Neuronal stem cell (in vitro differentiated cells): ENCODE measurements around the gene HOXC9.

Source experiments
- DNase-seq: peaks from one replicate; pipeline ENCODE4 v3.0.0-alpha.2; 2013; ENCODE audit warnings: low spot score
- H2AFZ ChIP-seq: one replicate; pipeline ENCODE4 v1.6.1; 2013; ENCODE audit warnings: mild to moderate bottlenecking, low read length, inconsistent platforms
- H2AK5ac ChIP-seq: 2 replicates; pipeline ENCODE4 v1.6.1; 2013; ENCODE audit warnings: low read depth, mild to moderate bottlenecking, inconsistent platforms, low read length, moderate library complexity, mixed read lengths
- H2BK120ac ChIP-seq: 2 replicates; pipeline ENCODE4 v1.6.1; 2013; ENCODE audit warnings: low read depth, mild to moderate bottlenecking, inconsistent platforms, low read length, moderate library complexity, mixed read lengths
- H2BK12ac ChIP-seq: one replicate; pipeline ENCODE4 v1.6.1; 2013; ENCODE audit warnings: low read length, inconsistent platforms
- H2BK15ac ChIP-seq: 2 replicates; pipeline ENCODE4 v1.6.1; 2013; ENCODE audit warnings: mild to moderate bottlenecking, low read length, inconsistent platforms, mixed read lengths
- H2BK5ac ChIP-seq: one replicate; pipeline ENCODE4 v1.6.1; 2013; ENCODE audit warnings: inconsistent platforms, mild to moderate bottlenecking, low read length, moderate library complexity
- H3K14ac ChIP-seq: one replicate; pipeline ENCODE4 v1.6.1; 2013; ENCODE audit warnings: low read length, inconsistent platforms
- H3K18ac ChIP-seq: 2 replicates; pipeline ENCODE4 v1.6.1; 2013; ENCODE audit warnings: low read length, inconsistent platforms
- H3K23ac ChIP-seq: 2 replicates; pipeline ENCODE4 v1.6.1; 2013; ENCODE audit warnings: low read depth, mild to moderate bottlenecking, mixed read lengths, low read length, inconsistent platforms; ENCODE audit not compliant: poor library complexity
- H3K27ac ChIP-seq: replicated peaks from 3 replicates; pipeline ENCODE4 v1.5.1; 2013; ENCODE audit warnings: low read length, inconsistent platforms
- H3K27me3 ChIP-seq, 3 experiments: 2 replicates each; pipeline ENCODE4 v1.6.1; 2013; ENCODE audit warnings: low read length in 3 of 3, mild to moderate bottlenecking in 2 of 3, inconsistent platforms in 1 of 3, low read depth in 1 of 3, mixed read lengths in 1 of 3, moderate library complexity in 1 of 3; ENCODE audit not compliant: control insufficient read depth in 3 of 3, insufficient read depth in 3 of 3
- H3K36me3 ChIP-seq, 2 donors: replicated peaks in 1 of 2; 2 replicates each; pipeline ENCODE4 v1.6.1; 2013; ENCODE audit warnings: low read length in 2 of 2; ENCODE audit not compliant: control insufficient read depth in 2 of 2, insufficient read depth in 2 of 2
- H3K4ac ChIP-seq: 2 replicates; pipeline ENCODE4 v1.6.1; 2013; ENCODE audit warnings: inconsistent platforms, mild to moderate bottlenecking, low read length, moderate library complexity
- H3K4me1 ChIP-seq, 2 donors: 1 replicate in 1 of 2; 2 replicates in 1 of 2; pipeline ENCODE4 v1.6.1; 2013; ENCODE audit warnings: low read length in 2 of 2, low read depth in 1 of 2; ENCODE audit not compliant: control insufficient read depth in 2 of 2, insufficient read depth in 1 of 2
- H3K4me2 ChIP-seq: one replicate; pipeline ENCODE4 v1.6.1; 2013; ENCODE audit warnings: mild to moderate bottlenecking, low read length, inconsistent platforms; ENCODE audit not compliant: insufficient read depth, poor library complexity, severe bottlenecking
- H3K4me3 ChIP-seq, 2 donors: 2 replicates each; pipeline ENCODE4 v1.5.1; 2013; ENCODE audit warnings: low read length in 2 of 2, mild to moderate bottlenecking in 2 of 2, inconsistent platforms in 1 of 2, moderate library complexity in 1 of 2
- H3K79me1 ChIP-seq: one replicate; pipeline ENCODE4 v1.6.1; 2013; ENCODE audit warnings: low read depth, mild to moderate bottlenecking, inconsistent platforms, low read length, moderate library complexity
- H3K9ac ChIP-seq: one replicate; pipeline ENCODE4 v1.6.1; 2013; ENCODE audit warnings: mild to moderate bottlenecking, low read depth, low read length, inconsistent platforms; ENCODE audit not compliant: poor library complexity
- H3K9me3 ChIP-seq, 2 donors: replicated peaks in 1 of 2; 2 replicates each; pipeline versions ENCODE3 to v1.6.1; 2013; ENCODE audit warnings: low read length in 2 of 2, mild to moderate bottlenecking in 2 of 2, inconsistent platforms in 1 of 2, low read depth in 1 of 2, mixed read lengths in 1 of 2, moderate library complexity in 1 of 2; ENCODE audit not compliant: control insufficient read depth in 2 of 2, insufficient read depth in 1 of 2
- H4K8ac ChIP-seq: one replicate; pipeline ENCODE4 v1.6.1; 2013; ENCODE audit warnings: low read depth, mild to moderate bottlenecking, inconsistent platforms, low read length, moderate library complexity
- H4K91ac ChIP-seq: one replicate; pipeline ENCODE4 v1.6.1; 2013; ENCODE audit warnings: low read length, low read depth, mild to moderate bottlenecking, inconsistent platforms; ENCODE audit not compliant: poor library complexity
- WGBS, 2 donors: extraction: QIAGEN DNeasy Blood & Tissue Kit; methylation state at CpG; one replicate each; pipeline ENCODE4 v1.1.7; 2013; ENCODE audit warnings: missing lambda C conversion rate in 2 of 2, mixed read lengths in 1 of 2; ENCODE audit not compliant: insufficient read length in 2 of 2, insufficient replicate concordance in 1 of 2; ENCODE audit errors: extremely low coverage in 2 of 2; 5-methylcytosine and 5-hydroxymethylcytosine counted together

HOXC9 gene

GRCh38 chr12:53951577-53952334 lies 48.2 kb upstream of the HOXC9 start:
- H3K4me1 ChIP-seq = no peaks in the 10 kb centered on the region
- H3K9ac ChIP-seq = no peak overlapping the region
- H2BK120ac ChIP-seq = no peak overlapping the region
- H3K4me3 ChIP-seq = no peak overlapping the region
- WGBS, 2 donors = no CpG with 5 or more reads among the region's 47 CpGs
- H3K27me3 ChIP-seq = peaks cover 76 to 100% (median 99%) of the 10 kb centered on the region in 3 experiments
- no peak overlapping the region for H3K4ac ChIP-seq
- H3K4me2 ChIP-seq = no peak overlapping the region
- H4K8ac ChIP-seq = no peak overlapping the region
- H4K91ac ChIP-seq = no peak overlapping the region
- no peak overlapping the region for H3K18ac ChIP-seq
- H3K36me3 ChIP-seq = no peaks in the 10 kb centered on the region
- H2BK5ac ChIP-seq = no peak overlapping the region
- no peak for DNase-seq
- no peak overlapping the region for H2AFZ ChIP-seq
- no peak overlapping the region for H2BK12ac ChIP-seq
- peaks cover 3% of the 10 kb centered on the region for H3K79me1 ChIP-seq
- no peak overlapping the region for H3K27ac ChIP-seq
- peak overlapping the region; percentile 38 for H3K14ac ChIP-seq
- no peak overlapping the region for H2BK15ac ChIP-seq
- H2AK5ac ChIP-seq = no peak overlapping the region
- peaks cover 0 to 11% of the 10 kb centered on the region in 2 donors for H3K9me3 ChIP-seq
- H3K23ac ChIP-seq = no peak overlapping the region

- H3K18ac ChIP-seq = no peak overlapping the region
- H3K79me1 ChIP-seq = peaks cover 3% of the 10 kb centered on the region
- peaks cover 80 to 100% (median 100%) of the 10 kb centered on the region in 3 experiments for H3K27me3 ChIP-seq
- no peak overlapping the region for H2BK15ac ChIP-seq
- no CpG with 5 or more reads among the region's 13 CpGs for WGBS, 2 donors
- no peak overlapping the region for H4K91ac ChIP-seq
- H3K36me3 ChIP-seq = no peaks in the 10 kb centered on the region
- H3K4me1 ChIP-seq = no peaks in the 10 kb centered on the region
- H4K8ac ChIP-seq = no peak overlapping the region
- H2BK5ac ChIP-seq = no peak overlapping the region
- H3K4ac ChIP-seq = no peak overlapping the region
- no peak overlapping the region for H3K27ac ChIP-seq
- no peak overlapping the region for H3K9ac ChIP-seq
- DNase-seq = no peak
- H2BK120ac ChIP-seq = no peak overlapping the region
- no peak overlapping the region for H2BK12ac ChIP-seq
- H3K4me3 ChIP-seq = no peak overlapping the region
- peak overlapping the region; percentile 38 for H3K14ac ChIP-seq
- peaks cover 0 to 15% of the 10 kb centered on the region in 2 donors for H3K9me3 ChIP-seq
- H3K4me2 ChIP-seq = no peak overlapping the region
- no peak overlapping the region for H3K23ac ChIP-seq
- H2AFZ ChIP-seq = no peak overlapping the region
- H2AK5ac ChIP-seq = no peak overlapping the region
Observed at GRCh38 chr12:53952335-53952694, 47.6 kb upstream of the HOXC9 start.

GRCh38 chr12:53952871-53953734 lies 46.9 kb upstream of the HOXC9 start:
- no peak for DNase-seq
- Histone ChIP-seq H2BK15ac (no peak overlapping the region), H3K4me2 (no peak overlapping the region), H2BK120ac (no peak overlapping the region), H4K91ac (no peak overlapping the region), H3K9me3 (peaks cover 0 to 15% of the 10 kb centered on the region in 2 donors), H2AK5ac (no peak overlapping the region), H3K9ac (no peak overlapping the region), H3K4ac (no peak overlapping the region), H3K36me3 (no peaks in the 10 kb centered on the region), H3K23ac (peak overlapping the region; percentile 55), H3K4me1 (no peaks in the 10 kb centered on the region), H4K8ac (no peak overlapping the region), H3K14ac (no peak overlapping the region), H3K79me1 (peaks cover 3% of the 10 kb centered on the region), H3K4me3 (no peak overlapping the region), H3K27me3 (peaks cover 88 to 100% (median 100%) of the 10 kb centered on the region in 3 experiments), H3K27ac (no peak overlapping the region), H2BK12ac (no peak overlapping the region), H2BK5ac (no peak overlapping the region), H3K18ac (peak overlapping the region; percentile 38), H2AFZ (no peak overlapping the region)
- no CpG with 5 or more reads among the region's 38 CpGs for WGBS, 2 donors
